Osteoblast (primary cell): ENCODE measurements around the gene TMCO6. TPM values are rescaled to one million over a fixed set of nuclear protein-coding genes. Genes with fewer than 3 reads are reported as not detected.
A peak's percentile ranks its signal among the peaks of the same experiment; 100 is the strongest.

Experiments used
- DNase-seq: peaks from one replicate; pipeline ENCODE4 v3.0.0; 2011; ENCODE audit warnings: low spot score, mixed read lengths; ENCODE audit not compliant: insufficient read length; ENCODE audit errors: missing footprints
- H2AFZ ChIP-seq: 2 replicates; pipeline ENCODE4 v1.6.0; 2011; ENCODE audit warnings: mild to moderate bottlenecking, low read length
- H3K27ac ChIP-seq: 2 replicates; pipeline ENCODE4 v1.5.1; 2011; ENCODE audit warnings: mild to moderate bottlenecking, low read depth, low read length, moderate library complexity
- H3K27me3 ChIP-seq: 2 replicates; pipeline ENCODE4 v1.6.0; 2012; ENCODE audit warnings: mild to moderate bottlenecking, control low read depth, inconsistent platforms, low read length, moderate library complexity; ENCODE audit not compliant: insufficient read depth
- H3K36me3 ChIP-seq: 2 replicates; pipeline ENCODE4 v1.5.1; 2011; ENCODE audit warnings: mild to moderate bottlenecking, low read length, control low read depth, moderate library complexity; ENCODE audit not compliant: insufficient read depth
- H3K4me1 ChIP-seq: 2 replicates; pipeline ENCODE4 v1.5.1; 2011; ENCODE audit warnings: mild to moderate bottlenecking, low read length, control low read depth, moderate library complexity; ENCODE audit not compliant: insufficient read depth
- H3K4me2 ChIP-seq: 2 replicates; pipeline ENCODE4 v1.6.0; 2011; ENCODE audit warnings: mild to moderate bottlenecking, low read length; ENCODE audit not compliant: insufficient read depth
- H3K4me3 ChIP-seq: fragments of 200-600 bp; sonication (generic); 3 replicates; pipeline ENCODE4 v1.5.1; 2012; ENCODE audit warnings: mild to moderate bottlenecking, low read length, inconsistent platforms; ENCODE audit not compliant: insufficient read depth
- H3K79me2 ChIP-seq: 2 replicates; pipeline ENCODE4 v1.6.0; 2012; ENCODE audit warnings: mild to moderate bottlenecking, low read length, control low read depth, inconsistent platforms; ENCODE audit not compliant: insufficient read depth
- H3K9me3 ChIP-seq: 2 replicates; pipeline ENCODE4 v1.5.1; 2011; ENCODE audit warnings: low read depth, low read length, control low read depth
- H4K20me1 ChIP-seq: 2 replicates; pipeline ENCODE4 v1.6.0; 2012; ENCODE audit warnings: mild to moderate bottlenecking, low read length, control low read depth; ENCODE audit not compliant: insufficient read depth
- CTCF ChIP-seq: IDR thresholded peaks from 2 replicates; pipeline ENCODE4 v1.5.1; 2011; ENCODE audit warnings: mild to moderate bottlenecking, low read depth, low read length, moderate library complexity; ENCODE audit errors: extremely low read depth
- total RNA-seq: library from RNA; depleted of rRNA; stranded (reverse); fragments of >200 nt; gene quantifications from 2 replicates; pipeline ENCODE4 v1.2.3, GENCODE V29; 2012

The TMCO6 gene
- total RNA-seq, 1 donor: 8.3 TPM

DNA sequence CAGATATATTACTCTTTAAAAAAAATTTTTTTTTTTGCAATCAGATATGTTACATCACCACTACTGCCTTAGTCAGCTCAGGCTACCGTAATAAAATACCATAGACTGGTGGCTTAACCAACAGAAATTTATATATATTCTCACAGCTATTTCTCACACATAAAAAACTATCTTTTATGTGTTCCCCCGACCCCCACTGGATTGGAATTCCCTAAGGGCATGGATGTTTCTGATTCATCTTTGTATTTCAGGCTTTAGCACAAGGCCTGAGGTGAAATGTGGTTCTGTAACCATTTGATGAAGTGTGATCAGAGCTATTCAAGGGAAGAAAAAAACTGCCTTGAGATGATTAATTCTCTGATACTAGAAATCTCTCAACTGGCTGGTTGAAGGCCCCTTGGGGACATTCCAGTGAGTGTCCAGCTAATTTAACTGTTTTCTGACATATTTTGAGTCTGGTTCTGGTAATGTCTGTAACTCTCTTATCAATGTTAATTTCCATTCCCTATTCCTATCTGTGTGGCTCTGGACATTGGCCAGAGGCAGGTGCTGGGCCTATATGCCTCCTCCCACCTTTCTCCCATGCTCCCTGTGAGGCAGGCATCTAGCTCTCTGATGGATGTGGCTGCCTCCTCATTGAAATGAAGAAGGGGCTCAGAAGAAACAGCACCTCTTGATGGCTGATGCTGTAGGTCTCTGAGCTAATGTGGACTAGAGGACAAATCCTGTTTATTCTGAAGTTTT, 8.8 kb upstream of the TMCO6 start:
- Histone ChIP-seq H3K36me3 (no peaks in the 10 kb centered on the region), H2AFZ (no peak overlapping the region), H3K79me2 (no peaks in the 10 kb centered on the region), H3K4me1 (peaks cover 28% of the 10 kb centered on the region), H3K9me3 (no peaks in the 10 kb centered on the region), H4K20me1 (no peaks in the 10 kb centered on the region), H3K27me3 (peaks cover 7% of the 10 kb centered on the region), H3K4me2 (no peak overlapping the region), H3K4me3 (no peak overlapping the region), H3K27ac (peak overlapping the region; percentile 32)
- DNase-seq: peak; percentile 49
- no peak for TF ChIP-seq CTCF

GRCh38 chr5:140631036-140631417, 8.2 kb upstream of the TMCO6 start:
- Histone ChIP-seq H3K36me3 (no peaks in the 10 kb centered on the region), H3K4me2 (no peak overlapping the region), H4K20me1 (no peaks in the 10 kb centered on the region), H2AFZ (no peak overlapping the region), H3K79me2 (no peaks in the 10 kb centered on the region), H3K27me3 (peaks cover 7% of the 10 kb centered on the region), H3K27ac (no peak overlapping the region), H3K9me3 (no peaks in the 10 kb centered on the region), H3K4me3 (no peak overlapping the region), H3K4me1 (peaks cover 28% of the 10 kb centered on the region)
- no peak for DNase-seq
- no peak for TF ChIP-seq CTCF

DNA sequence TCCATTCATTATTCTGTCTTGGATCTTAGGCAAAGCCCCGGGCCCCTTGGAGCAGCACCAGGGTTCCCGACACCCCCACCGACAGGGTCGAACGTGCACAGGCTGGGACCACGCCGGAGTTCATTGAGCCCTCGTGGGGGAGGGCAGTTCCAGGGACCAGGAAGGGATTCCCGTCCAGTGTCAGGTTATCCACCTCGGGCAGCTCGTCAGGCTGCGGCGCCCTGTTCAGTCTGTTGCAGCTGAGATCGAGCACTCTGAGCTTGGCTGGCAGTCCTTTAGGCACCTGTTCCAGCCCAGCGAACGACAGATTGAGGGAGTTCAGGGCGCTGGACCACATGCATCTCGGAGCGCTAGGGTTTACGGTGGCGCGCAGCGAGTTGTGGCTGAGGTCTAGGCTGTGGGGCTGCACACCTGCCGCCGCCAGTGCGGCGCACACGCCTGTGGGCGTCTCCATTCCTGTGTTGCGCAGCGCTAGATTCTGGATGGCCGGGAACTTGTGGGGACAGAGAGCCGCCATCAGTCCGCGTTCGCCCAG, 7.4 kb upstream of the TMCO6 start:
- Histone ChIP-seq H2AFZ (peak overlapping the region; percentile 97), H4K20me1 (no peaks in the 10 kb centered on the region), H3K4me2 (peak overlapping the region; percentile 92), H3K79me2 (no peaks in the 10 kb centered on the region), H3K4me3 (peak overlapping the region; percentile 72), H3K27ac (peak overlapping the region; percentile 15), H3K36me3 (no peaks in the 10 kb centered on the region), H3K4me1 (peaks cover 28% of the 10 kb centered on the region), H3K27me3 (peaks cover 7% of the 10 kb centered on the region), H3K9me3 (no peaks in the 10 kb centered on the region)
- DNase-seq: peak; percentile 45
- TF ChIP-seq CTCF: no peak

DNA sequence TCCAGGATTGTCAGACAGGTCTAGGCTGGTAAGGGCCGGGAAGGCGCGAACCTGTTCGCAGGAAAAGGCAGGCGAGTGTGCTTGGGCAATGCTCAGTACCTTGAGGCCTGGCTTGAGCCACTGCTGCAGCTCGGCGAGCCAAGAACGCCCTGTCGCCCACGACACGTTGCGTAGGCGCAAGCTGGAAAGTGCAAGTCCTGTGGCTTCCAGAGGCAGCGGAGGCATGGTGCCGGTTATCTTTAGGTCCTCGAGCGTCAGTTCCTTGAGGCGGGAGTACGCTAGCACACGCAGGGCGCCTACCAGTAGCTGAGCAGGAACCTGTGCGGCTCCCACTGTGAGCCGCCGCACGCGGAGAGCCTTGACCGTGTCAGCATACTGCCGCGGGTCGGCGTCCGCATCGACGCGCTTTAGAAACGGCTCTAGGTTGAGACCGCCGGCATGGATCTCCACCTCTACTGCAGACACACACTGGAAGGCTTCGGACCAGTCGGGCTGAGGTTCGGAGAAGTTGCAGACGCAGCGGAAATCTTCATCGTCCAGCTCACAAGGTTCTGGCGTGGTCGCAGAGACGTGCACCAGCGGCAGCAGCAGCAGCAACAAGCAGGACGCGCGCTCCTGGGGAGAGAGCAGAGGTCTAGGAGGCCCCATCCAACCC, 6.8 kb upstream of the TMCO6 start:
- TF ChIP-seq CTCF: no peak
- no peaks in the 10 kb centered on the region for H3K9me3 ChIP-seq
- no peaks in the 10 kb centered on the region for H3K79me2 ChIP-seq
- H3K4me1 ChIP-seq: peaks cover 28% of the 10 kb centered on the region
- no peaks in the 10 kb centered on the region for H4K20me1 ChIP-seq
- DNase-seq: peak; percentile 85
- H2AFZ ChIP-seq: peak overlapping the region; percentile 97
- H3K27ac ChIP-seq: peak overlapping the region; percentile 15
- H3K27me3 ChIP-seq: peaks cover 7% of the 10 kb centered on the region
- H3K4me3 ChIP-seq: peak overlapping the region; percentile 72
- no peaks in the 10 kb centered on the region for H3K36me3 ChIP-seq
- peak overlapping the region; percentile 92 for H3K4me2 ChIP-seq
